Fibroblast of pulmonary artery (primary cell): ENCODE measurements around the gene VPS13D.

Experiments used
- DNase-seq: peaks from one replicate; pipeline ENCODE4 v3.0.0-alpha.2; 2010; ENCODE audit warnings: low read depth
- H3K4me3 ChIP-seq: replicated peaks from 2 replicates; pipeline ENCODE4 v1.5.1; 2011; ENCODE audit warnings: low read depth, mild to moderate bottlenecking, control low read depth, low read length, moderate library complexity
- CTCF ChIP-seq: IDR thresholded peaks from 2 replicates; pipeline ENCODE4 v1.5.1; 2011; ENCODE audit warnings: mild to moderate bottlenecking, control low read depth, low read length, inconsistent platforms; ENCODE audit errors: missing control alignments

Gene VPS13D

GRCh38 chr1:12284486-12284885 is 54.7 kb downstream of the VPS13D start:
- H3K4me3 ChIP-seq = no peak overlapping the region
- no peak for DNase-seq
- no peak for TF ChIP-seq CTCF

- H3K4me3 ChIP-seq = no peak overlapping the region
- no peak for TF ChIP-seq CTCF
- peak; percentile 38 for DNase-seq
Observed at GRCh38 chr1:12285496-12286143, 55.8 kb downstream of the VPS13D start.

GRCh38 chr1:12287869-12288268 is 58.0 kb downstream of the VPS13D start:
- DNase-seq = no peak
- TF ChIP-seq CTCF = no peak
- H3K4me3 ChIP-seq = no peak overlapping the region

GRCh38 chr1:12290828-12291227 is 61.0 kb downstream of the VPS13D start:
- TF ChIP-seq CTCF = no peak
- H3K4me3 ChIP-seq = no peak overlapping the region
- no peak for DNase-seq

- no peak for DNase-seq
- H3K4me3 ChIP-seq = no peak overlapping the region
- TF ChIP-seq CTCF = no peak
Observed at GRCh38 chr1:12293416-12293815, 63.6 kb downstream of the VPS13D start.

- no peak overlapping the region for H3K4me3 ChIP-seq
- DNase-seq = peak; percentile 59
- no peak for TF ChIP-seq CTCF
Observed at GRCh38 chr1:12294076-12294475, 64.2 kb downstream of the VPS13D start.

GRCh38 chr1:12296016-12296415 is 66.2 kb downstream of the VPS13D start:
- no peak for TF ChIP-seq CTCF
- DNase-seq = no peak
- H3K4me3 ChIP-seq = no peak overlapping the region
